ENCODE measurements around the gene ZNF678.

ZNF678 gene

DNA sequence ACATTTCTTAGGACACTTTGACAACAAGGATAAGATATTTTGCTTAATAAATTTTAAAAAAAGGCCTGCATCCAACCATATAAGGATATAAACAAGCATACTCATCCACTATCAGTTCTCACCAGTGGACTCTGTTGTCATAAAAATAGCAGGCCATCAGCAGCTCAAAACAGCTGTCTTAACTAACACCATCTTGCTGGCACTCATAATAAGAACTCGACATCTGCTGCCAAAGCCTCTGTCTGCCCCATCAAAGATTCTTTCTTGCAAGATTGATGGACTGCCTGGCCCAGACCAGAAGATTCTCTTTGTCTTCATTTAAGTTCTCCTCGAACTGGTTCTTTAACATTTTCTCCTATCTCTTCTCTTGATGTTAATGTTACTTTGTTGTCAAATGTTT lies 161.7 kb downstream of the ZNF678 start:
- WGBS = 86% methylated on average over 1 of the region's 2 CpGs
- H3K27me3 ChIP-seq (ENCODE audit: insufficient read depth, low read length) = 0 out of 2 replicates have a peak, but pooled peaks cover 3% of the 10 kb centered on the region
- peaks cover 34% of the 10 kb centered on the region for H3K9me3 ChIP-seq (ENCODE audit: insufficient read depth, low read depth, low read length)
- no peak overlapping the region for H3K4me3 ChIP-seq (ENCODE audit: low read length)
- H3K9ac ChIP-seq (ENCODE audit: low read depth, low read length) = no peak overlapping the region
- H3K36me3 ChIP-seq (ENCODE audit: insufficient read depth, low read length) = no peaks in the 10 kb centered on the region
- peaks cover 8% of the 10 kb centered on the region; the same call in 1 of the 2 replicates for H3K4me1 ChIP-seq (ENCODE audit: insufficient read depth, low read length)
- H3K27ac ChIP-seq (ENCODE audit: low read depth, low read length) = no peak overlapping the region

DNA sequence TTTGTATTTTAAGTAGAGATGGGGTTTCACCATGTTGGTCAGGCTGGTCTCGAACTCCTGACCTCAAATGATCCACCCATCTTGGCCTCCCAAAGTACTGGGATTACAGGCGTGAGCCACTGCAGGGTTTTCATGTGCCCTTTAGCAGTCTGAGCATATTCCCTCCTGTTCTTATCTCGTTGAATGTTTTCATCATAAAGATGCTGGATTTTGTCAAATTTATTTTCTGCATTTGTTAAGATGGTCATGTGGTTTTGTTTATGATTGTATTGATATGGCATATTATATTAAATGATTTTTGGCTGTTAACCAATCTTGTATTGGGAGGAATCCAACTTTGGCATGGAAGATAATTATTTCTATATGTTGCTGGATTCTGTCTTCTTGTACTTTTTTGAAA lies 163.0 kb downstream of the ZNF678 start:
- Histone ChIP-seq H3K9ac (ENCODE audit: low read depth, low read length) (no peak overlapping the region), H3K4me3 (ENCODE audit: low read length) (no peak overlapping the region), H3K9me3 (ENCODE audit: insufficient read depth, low read depth, low read length) (peaks cover 25% of the 10 kb centered on the region), H3K27ac (ENCODE audit: low read depth, low read length) (no peak overlapping the region), H3K36me3 (ENCODE audit: insufficient read depth, low read length) (peaks cover 5% of the 10 kb centered on the region; the same call in 1 of the 2 replicates), H3K4me1 (ENCODE audit: insufficient read depth, low read length) (peaks cover 10% of the 10 kb centered on the region; the same call in 1 of the 2 replicates), H3K27me3 (ENCODE audit: insufficient read depth, low read length) (0 out of 2 replicates have a peak, but pooled peaks cover 3% of the 10 kb centered on the region)
- 95% methylated on average over 3 of the region's 3 CpGs for WGBS

Measured in HUES64 (cell line).